Vagina (tissue), 2 donors: Measurements from ENCODE around the gene TBC1D14. TPM values are rescaled to one million over a fixed set of nuclear protein-coding genes. Genes with fewer than 3 reads are reported as not detected.

Experiments
- DNase-seq, 2 donors: peaks; one replicate each; pipeline ENCODE4 v3.0.0-alpha.2; 2017; ENCODE audit errors: extremely low spot score in 2 of 2
- H3K27ac ChIP-seq: fragments of 200-600 bp; sonication (generic); one replicate; pipeline ENCODE4 v1.5.1; 2019
- H3K27me3 ChIP-seq: fragments of 200-600 bp; sonication (generic); one replicate; pipeline ENCODE4 v1.5.1; 2019
- H3K36me3 ChIP-seq, 2 donors: fragments of 200-600 bp; sonication (generic); one replicate each; pipeline ENCODE4 v1.5.1; 2017 to 2019
- H3K4me1 ChIP-seq: fragments of 200-600 bp; sonication (generic); one replicate; pipeline ENCODE4 v1.5.1; 2019
- H3K4me3 ChIP-seq, 2 donors: fragments of 200-600 bp; sonication (generic); 1 replicate in 1 of 2; 2 replicates in 1 of 2; pipeline ENCODE4 v1.5.1; 2016 to 2019
- H3K9me3 ChIP-seq: fragments of 200-600 bp; sonication (generic); one replicate; pipeline ENCODE4 v1.5.1; 2019
- POLR2A ChIP-seq, 2 donors: fragments of 450-650 bp; IDR thresholded peaks; one replicate each; pipeline ENCODE4 v1.6.1; 2017; ENCODE audit warnings: antibody characterized with exemption in 2 of 2, mild to moderate bottlenecking in 2 of 2, moderate library complexity in 2 of 2
- POLR2AphosphoS5 ChIP-seq, 2 donors: sonication (generic); formaldehyde crosslinking; IDR thresholded peaks; one replicate each; pipeline ENCODE4 v1.9.0; 2017; ENCODE audit warnings: antibody characterized with exemption in 2 of 2, mild to moderate bottlenecking in 2 of 2, low read depth in 1 of 2; ENCODE audit not compliant: insufficient read depth in 1 of 2
- intact Hi-C: fragments of 100-400 bp; cut with DNase I; formaldehyde crosslinking; loops from one replicate; pipeline ENCODE4 v1.15.1; 2023
- total RNA-seq: library from RNA; depleted of rRNA; stranded (reverse); fragments of >200 nt; gene quantifications from one replicate; pipeline ENCODE4 v1.2.3, GENCODE V29; 2016
- TF ChIP-seq, protein P1 (sequence below), 3 experiments: fragments of 450-650 bp in 2 of 3; fragments of 200-600 bp in 1 of 3; sonication (generic) in 1 of 3; IDR thresholded peaks; one replicate each; pipeline ENCODE4 v1.5.1; 2017 to 2019; ENCODE audit warnings: antibody characterized with exemption in 3 of 3, mild to moderate bottlenecking in 2 of 3, moderate library complexity in 2 of 3

TBC1D14 gene
- total RNA-seq, 1 donor from 2014 or later, result 35.4 TPM

DNA sequence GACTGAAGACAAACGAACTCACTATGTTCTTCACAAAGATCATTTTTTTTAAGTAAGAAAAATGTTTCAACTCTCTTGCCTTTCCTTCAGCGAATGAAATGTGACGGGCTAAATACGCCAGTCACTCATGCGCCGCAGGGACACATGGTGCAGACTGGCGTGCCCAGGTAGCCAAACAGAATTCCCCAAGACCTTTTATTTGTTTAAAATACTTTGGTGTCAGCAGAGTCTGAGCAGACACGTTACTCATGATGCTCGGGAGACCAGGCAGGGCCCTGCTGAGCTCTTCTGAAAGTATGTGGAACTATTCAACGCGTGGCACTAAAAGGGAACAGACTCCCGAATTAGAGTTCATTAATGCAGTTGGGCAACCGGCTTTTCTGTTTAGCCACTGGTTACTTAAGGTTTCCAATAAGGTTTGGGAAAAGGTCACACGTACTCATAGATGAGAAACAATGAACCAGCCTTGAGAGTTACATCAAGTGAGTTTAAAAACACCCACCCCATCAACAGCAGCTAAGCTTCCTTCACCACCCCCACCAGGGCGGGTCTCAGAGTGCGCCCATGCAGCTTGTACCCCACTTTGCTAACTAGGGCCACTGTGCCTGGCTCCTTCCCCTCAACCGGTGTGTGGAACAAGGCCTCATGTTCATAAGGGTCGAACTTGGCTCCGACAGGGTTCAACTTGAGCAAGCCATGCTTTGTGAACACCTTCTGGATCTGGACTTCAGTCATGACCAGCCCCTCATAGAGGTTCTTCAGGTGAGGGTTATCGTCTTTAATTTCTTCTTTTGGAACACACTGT lies 150.9 kb downstream of the TBC1D14 start:
- no peaks in the 10 kb centered on the region for H3K27me3 ChIP-seq
- no peak overlapping the region for H3K4me3 ChIP-seq
- H3K4me1 ChIP-seq, result peaks cover under 1% of the 10 kb centered on the region
- H3K36me3 ChIP-seq, result peaks cover 0 to 77% of the 10 kb centered on the region in 2 donors
- intact Hi-C loops, result no loop called here
- no peak overlapping the region for H3K27ac ChIP-seq
- no peak for DNase-seq
- H3K9me3 ChIP-seq, result no peaks in the 10 kb centered on the region
- TF ChIP-seq, protein P1, sequence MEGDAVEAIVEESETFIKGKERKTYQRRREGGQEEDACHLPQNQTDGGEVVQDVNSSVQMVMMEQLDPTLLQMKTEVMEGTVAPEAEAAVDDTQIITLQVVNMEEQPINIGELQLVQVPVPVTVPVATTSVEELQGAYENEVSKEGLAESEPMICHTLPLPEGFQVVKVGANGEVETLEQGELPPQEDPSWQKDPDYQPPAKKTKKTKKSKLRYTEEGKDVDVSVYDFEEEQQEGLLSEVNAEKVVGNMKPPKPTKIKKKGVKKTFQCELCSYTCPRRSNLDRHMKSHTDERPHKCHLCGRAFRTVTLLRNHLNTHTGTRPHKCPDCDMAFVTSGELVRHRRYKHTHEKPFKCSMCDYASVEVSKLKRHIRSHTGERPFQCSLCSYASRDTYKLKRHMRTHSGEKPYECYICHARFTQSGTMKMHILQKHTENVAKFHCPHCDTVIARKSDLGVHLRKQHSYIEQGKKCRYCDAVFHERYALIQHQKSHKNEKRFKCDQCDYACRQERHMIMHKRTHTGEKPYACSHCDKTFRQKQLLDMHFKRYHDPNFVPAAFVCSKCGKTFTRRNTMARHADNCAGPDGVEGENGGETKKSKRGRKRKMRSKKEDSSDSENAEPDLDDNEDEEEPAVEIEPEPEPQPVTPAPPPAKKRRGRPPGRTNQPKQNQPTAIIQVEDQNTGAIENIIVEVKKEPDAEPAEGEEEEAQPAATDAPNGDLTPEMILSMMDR (IDR thresholded peaks at IDR 0.05), result no peak

DNA sequence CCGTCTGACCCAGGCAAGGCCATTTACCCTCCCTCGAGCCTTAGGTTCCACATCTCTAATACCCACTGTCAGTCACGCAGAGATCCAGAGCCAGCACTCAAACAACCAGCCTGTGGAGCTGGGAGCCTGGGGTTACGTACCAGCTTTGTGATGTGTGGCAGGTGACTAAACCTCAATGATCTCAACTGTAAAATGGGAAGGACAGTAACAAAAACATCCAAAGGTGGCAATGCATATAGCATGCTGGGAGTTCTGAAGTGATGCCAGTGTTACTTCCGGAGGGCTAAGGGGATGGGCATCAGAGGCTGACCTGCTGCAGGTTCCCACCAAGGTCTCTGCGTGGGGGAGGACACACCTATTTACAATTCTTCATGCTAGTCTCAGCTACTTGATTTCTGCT lies 152.2 kb downstream of the TBC1D14 start:
- no peaks in the 10 kb centered on the region for H3K27me3 ChIP-seq
- DNase-seq, result no peak
- TF ChIP-seq POLR2AphosphoS5 (IDR thresholded peaks at IDR 0.05; ENCODE audit: insufficient read depth in 1 of 2, low read depth in 1 of 2), result no peak
- H3K27ac ChIP-seq, result no peak overlapping the region
- intact Hi-C loops, result no loop called here
- H3K4me1 ChIP-seq, result peaks cover 13% of the 10 kb centered on the region
- no peaks in the 10 kb centered on the region for H3K9me3 ChIP-seq
- no peak overlapping the region for H3K4me3 ChIP-seq
- H3K36me3 ChIP-seq, result peaks cover 0 to 65% of the 10 kb centered on the region in 2 donors

DNA sequence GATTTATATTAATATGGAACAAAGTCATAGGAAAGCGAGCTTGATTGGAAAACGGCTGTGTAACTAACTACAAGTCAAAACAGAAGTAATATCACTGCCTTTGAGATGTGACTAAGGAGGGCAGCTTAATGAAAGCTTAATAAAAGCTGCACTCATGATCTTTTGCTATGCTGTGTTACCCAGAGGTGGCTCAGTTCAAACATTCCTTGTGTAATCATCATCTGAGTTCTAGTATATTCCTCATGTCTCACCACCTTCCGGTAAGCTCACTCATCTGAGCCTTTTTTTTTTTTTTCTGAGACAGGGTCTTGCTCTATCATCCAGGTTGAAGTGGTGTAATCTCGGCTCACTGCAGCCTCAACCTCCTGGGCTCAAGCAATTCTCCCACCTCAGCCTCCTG lies 153.2 kb downstream of the TBC1D14 start:
- Histone ChIP-seq H3K36me3 (peaks cover 0 to 59% of the 10 kb centered on the region in 2 donors), H3K27me3 (no peaks in the 10 kb centered on the region), H3K4me1 (peaks cover 20% of the 10 kb centered on the region), H3K9me3 (no peaks in the 10 kb centered on the region), H3K4me3 (no peak overlapping the region), H3K27ac (no peak overlapping the region)
- DNase-seq, result no peak
- intact Hi-C loops, result no loop called here
- no peak for TF ChIP-seq POLR2AphosphoS5 (IDR thresholded peaks at IDR 0.05; ENCODE audit: insufficient read depth in 1 of 2, low read depth in 1 of 2)
- TF ChIP-seq, protein P1 (IDR thresholded peaks at IDR 0.05), result no peak
- no peak for TF ChIP-seq POLR2A (IDR thresholded peaks at IDR 0.05)

DNA sequence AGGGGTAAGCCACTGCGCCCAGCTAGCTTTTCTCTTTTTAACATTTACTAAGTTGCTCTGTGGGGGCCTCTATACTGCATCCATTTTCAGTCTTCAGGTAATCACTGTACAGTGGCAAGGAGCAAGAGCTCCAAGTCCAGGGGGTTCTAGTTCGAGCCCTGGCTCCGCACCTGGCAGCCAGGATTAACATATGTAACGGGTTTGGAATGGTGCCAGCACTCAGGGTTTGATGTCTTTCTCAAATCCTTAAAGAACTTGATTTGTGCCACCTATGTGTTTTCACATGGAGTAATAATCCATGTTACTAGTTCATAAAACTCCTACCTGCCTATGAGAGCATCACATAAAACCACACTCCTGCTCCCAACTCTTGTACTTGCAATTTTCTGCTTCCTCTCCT lies 153.7 kb downstream of the TBC1D14 start:
- peaks cover 21% of the 10 kb centered on the region for H3K4me1 ChIP-seq
- no peak overlapping the region for H3K27ac ChIP-seq
- H3K27me3 ChIP-seq, result no peaks in the 10 kb centered on the region
- no peaks in the 10 kb centered on the region for H3K9me3 ChIP-seq
- no peak overlapping the region for H3K4me3 ChIP-seq
- intact Hi-C loops, result no loop called here
- no peak for DNase-seq
- TF ChIP-seq POLR2A (IDR thresholded peaks at IDR 0.05) (no peak), POLR2AphosphoS5 (IDR thresholded peaks at IDR 0.05; ENCODE audit: insufficient read depth in 1 of 2, low read depth in 1 of 2) (no peak)
- TF ChIP-seq, protein P1 (IDR thresholded peaks at IDR 0.05), result no peak
- peaks cover 0 to 56% of the 10 kb centered on the region in 2 donors for H3K36me3 ChIP-seq

DNA sequence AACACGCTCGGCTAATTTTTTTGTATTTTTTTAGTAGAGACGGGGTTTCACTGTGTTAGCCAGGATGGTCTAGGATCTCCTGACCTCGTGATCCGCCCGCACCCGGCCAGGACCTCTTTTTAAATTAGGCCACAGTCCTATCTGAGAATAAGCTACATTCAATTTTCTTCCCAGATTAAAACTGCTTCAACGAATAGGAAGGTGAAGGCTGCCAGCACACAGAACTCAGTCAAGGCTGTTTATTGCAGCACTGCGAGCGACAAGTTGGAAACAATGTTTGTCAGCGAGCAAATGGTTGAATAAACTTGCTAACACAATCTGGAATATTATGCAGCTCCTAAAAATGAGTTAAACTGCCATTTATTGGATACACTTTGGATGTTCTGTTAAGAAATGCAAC lies 156.4 kb downstream of the TBC1D14 start:
- Histone ChIP-seq H3K36me3 (peaks cover 0 to 36% of the 10 kb centered on the region in 2 donors), H3K4me1 (peaks cover 38% of the 10 kb centered on the region), H3K27ac (no peak overlapping the region), H3K9me3 (no peaks in the 10 kb centered on the region), H3K27me3 (no peaks in the 10 kb centered on the region), H3K4me3 (no peak overlapping the region)
- intact Hi-C loops, result loop anchor here (5.0 kb wide), 1 partner anchor 94 kb away; no protein-coding TSS in a partner anchor
- no peak for DNase-seq
- TF ChIP-seq POLR2A (IDR thresholded peaks at IDR 0.05), result no peak
- TF ChIP-seq, protein P1 (IDR thresholded peaks at IDR 0.05), result no peak
- TF ChIP-seq POLR2AphosphoS5 (IDR thresholded peaks at IDR 0.05; ENCODE audit: insufficient read depth in 1 of 2, low read depth in 1 of 2), result no peak
